ENCODE measurements around the gene PJA1.

- TF ChIP-seq CTCF (IDR thresholded peaks at IDR 0.05; ENCODE audit: low read depth, low read length), result no peak
- TF ChIP-seq EZH2phosphoT487 (IDR thresholded peaks at IDR 0.05; ENCODE audit: low read depth), result no peak
Measured at GRCh38 chrX:69124108-69124507, 41.1 kb downstream of the PJA1 start.
